NCI-H748 (cell line): ENCODE results near the gene RPS6KC1.
"Not testable (repeated sequence)": the region's sequence is repeated elsewhere in the genome, so short reads cannot be mapped to it uniquely, and the experiment has no call there.

Experiments
- DNase-seq: peaks from one replicate; lab custom pipeline; 2025; ENCODE audit not compliant: unreplicated experiment; lab: John Stamatoyannopoulos, UW

RPS6KC1 gene, protein sequence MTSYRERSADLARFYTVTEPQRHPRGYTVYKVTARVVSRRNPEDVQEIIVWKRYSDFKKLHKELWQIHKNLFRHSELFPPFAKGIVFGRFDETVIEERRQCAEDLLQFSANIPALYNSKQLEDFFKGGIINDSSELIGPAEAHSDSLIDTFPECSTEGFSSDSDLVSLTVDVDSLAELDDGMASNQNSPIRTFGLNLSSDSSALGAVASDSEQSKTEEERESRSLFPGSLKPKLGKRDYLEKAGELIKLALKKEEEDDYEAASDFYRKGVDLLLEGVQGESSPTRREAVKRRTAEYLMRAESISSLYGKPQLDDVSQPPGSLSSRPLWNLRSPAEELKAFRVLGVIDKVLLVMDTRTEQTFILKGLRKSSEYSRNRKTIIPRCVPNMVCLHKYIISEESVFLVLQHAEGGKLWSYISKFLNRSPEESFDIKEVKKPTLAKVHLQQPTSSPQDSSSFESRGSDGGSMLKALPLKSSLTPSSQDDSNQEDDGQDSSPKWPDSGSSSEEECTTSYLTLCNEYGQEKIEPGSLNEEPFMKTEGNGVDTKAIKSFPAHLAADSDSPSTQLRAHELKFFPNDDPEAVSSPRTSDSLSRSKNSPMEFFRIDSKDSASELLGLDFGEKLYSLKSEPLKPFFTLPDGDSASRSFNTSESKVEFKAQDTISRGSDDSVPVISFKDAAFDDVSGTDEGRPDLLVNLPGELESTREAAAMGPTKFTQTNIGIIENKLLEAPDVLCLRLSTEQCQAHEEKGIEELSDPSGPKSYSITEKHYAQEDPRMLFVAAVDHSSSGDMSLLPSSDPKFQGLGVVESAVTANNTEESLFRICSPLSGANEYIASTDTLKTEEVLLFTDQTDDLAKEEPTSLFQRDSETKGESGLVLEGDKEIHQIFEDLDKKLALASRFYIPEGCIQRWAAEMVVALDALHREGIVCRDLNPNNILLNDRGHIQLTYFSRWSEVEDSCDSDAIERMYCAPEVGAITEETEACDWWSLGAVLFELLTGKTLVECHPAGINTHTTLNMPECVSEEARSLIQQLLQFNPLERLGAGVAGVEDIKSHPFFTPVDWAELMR

DNA sequence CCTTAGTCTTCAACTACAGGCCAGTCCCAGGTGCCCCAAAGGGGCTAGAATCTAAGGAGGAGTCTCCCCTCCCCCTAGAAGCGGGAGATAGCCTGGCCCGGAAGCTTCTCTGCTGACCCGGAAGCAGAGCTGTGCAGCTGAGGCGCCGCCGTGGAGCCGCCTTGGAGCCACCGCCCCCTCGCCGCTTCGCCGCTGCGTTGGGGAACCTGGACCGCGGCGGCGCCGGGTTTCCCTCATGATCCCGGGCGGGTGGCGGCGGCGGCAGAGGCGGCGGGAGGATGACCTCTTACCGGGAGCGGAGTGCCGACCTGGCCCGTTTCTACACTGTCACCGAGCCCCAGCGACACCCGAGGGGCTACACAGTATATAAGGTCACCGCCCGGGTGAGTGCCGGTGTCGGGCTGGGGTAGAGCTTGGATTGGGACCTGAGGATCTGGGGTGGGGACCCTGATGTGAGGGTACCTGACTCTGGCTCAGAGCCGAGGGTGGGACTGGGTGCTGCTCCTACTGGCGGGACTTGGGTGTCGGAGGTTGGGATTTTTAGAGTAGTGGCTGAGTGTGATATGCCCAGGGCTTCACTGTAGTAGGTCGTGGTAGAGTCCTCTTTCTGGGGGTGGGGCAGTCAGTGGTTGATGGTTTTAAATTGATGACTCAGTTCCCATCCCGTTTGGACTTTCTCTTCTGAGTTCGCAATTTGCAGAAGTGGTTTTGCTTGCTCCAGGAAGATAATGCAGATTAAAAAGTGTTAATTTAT, at the start of gene RPS6KC1:
RPS6KC1 (plus strand) TSS at position 115 of the 754 bp plus-strand sequence; CDS start at position 279, 164 bp downstream.
- DNase-seq: peak; percentile 86

DNA sequence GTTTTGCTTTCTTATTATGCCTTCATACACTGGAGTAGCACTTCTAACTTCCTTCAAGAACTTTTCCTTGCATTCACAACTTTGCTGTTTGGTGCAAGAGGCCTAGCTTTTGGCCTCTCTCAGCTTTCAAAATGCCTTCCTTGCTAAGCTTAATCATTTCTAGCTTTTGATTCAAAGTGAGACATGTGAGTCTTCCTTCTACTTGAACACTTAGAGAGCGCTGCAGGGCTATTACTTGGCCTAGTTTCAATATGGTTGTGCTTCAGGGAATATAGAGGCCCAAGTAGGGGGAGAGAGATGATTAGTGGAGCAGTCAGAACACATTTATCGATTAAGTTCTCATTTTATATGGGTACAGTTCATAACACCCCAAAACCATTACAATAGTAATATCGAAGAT, 47.8 kb upstream of the RPS6KC1 start:
- no peak for DNase-seq

DNA sequence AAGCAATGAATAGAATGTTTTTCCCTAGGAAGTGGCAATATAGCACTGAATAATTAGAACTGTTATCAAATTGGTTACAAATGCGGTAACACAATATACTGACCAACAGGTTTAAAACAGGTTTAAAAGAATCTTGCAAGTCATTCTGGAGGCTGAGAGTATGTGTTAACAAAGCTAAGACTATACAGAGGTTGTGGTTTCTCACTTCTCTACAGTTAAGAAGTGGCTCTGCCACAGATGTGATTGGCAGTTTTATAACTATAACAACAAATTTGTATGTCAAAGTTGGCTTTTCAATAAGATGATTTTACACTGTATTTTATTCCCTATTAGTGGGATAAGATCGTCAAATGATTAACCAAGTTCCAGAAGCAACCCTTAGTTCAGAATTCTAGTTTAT, 42.5 kb upstream of the RPS6KC1 start:
- no peak for DNase-seq

DNA sequence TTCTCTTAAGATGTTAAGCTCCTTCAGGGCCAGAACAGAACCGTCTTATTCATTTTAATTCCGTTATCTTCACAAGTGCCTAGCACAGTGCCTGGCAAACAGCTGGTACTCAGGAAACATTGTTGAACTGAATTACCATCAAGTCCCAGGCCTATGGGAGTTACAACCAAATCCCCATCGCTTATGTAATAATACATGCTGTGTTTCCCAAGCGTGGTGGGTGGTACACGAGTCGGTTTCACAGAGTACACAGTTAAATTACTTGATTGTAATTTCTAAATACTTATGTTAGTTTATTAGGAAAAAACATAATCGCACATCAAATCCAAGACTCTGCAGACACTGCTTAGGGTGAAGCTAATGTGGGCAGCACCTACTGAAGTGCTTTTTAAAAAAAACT, 36.4 kb upstream of the RPS6KC1 start:
- peak; percentile 32 for DNase-seq

DNA sequence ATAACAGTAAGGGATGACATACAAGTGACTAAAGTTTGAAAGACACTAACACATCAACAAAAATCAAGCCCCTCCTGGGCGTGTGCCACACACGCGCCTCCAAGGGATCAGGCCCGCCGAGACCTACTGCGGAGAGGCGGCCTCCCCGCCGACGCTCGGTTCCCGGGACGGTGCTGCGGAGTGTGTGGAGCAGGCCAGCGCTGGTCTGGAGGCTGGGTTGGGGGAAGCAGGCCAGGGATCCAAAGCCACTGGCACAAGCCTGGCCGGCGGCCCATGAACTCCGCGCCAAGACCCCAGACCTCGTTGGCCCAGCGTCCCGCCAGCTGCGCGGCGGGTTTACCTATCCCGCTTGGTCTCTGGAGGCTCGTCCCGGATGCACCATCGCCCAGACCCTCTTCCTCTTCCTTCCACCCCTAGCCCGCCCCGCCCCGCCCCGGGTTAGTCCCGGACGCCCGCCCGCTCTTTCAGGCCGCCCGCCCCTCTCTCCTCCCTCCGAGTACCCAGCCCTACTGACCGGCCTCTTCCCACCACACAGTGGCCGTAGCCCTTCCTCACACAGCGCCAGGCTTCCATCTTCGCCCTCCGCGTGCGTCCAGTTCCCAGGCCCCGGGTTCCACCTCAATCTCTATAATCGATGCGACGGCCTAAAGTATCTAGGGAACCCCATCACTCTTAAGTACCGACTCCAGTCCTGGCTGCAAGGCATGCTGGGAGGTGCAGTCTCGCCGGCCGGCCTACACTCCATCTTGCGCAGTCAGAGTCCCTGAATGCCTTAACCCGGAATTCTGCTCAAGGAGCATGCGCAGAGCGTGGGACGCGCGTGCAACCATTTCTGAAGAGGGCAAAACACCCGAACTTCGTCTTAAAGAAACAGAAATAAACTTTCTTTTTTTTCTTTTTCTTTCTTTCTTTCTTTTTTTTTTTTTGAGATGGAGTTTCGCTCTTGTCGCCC, 35.7 kb upstream of the RPS6KC1 start, which contains the start of gene ANGEL2:
ANGEL2 (minus strand) TSS at position 769 of the 952 bp plus-strand sequence; CDS start at position 573, 196 bp downstream.
- DNase-seq: peak; percentile 96

DNA sequence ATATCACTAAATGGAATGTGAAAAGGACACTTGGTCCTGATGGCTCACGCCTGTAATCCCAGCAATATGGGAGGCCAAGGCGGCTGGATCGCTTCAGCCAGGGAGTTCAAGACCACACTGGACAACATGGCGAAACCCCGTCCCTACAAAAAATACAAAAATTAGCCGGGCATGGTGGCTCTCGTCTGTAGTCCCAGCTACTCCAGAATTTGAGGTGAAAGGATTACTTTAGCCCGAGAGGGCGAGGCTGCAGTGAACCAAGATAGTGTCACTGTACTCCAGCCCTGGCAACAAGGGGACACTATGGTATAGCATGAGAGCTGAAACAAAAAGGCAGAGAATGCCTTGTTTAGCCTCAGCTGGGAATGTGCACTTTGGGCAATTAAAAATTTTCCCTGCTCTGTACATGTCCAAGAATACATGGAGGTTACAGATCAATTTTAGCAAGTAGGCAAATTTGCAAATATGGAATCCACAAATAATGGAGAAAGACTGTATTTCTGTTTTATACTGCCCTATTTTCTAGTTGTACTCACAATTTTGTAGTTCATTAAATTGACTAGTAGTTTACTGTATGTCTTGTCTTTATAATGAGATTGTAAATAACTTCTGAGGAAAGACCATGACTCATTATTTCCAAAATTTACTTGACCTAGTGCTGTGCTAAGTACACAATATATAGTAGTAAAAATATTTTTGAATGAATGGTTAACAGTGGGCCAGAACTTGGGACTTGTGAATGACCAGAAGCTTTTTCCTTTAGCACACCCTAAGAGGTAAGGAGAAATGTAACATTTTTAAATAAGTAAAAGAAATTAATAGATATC, 33.4 kb upstream of the RPS6KC1 start:
- no peak for DNase-seq

DNA sequence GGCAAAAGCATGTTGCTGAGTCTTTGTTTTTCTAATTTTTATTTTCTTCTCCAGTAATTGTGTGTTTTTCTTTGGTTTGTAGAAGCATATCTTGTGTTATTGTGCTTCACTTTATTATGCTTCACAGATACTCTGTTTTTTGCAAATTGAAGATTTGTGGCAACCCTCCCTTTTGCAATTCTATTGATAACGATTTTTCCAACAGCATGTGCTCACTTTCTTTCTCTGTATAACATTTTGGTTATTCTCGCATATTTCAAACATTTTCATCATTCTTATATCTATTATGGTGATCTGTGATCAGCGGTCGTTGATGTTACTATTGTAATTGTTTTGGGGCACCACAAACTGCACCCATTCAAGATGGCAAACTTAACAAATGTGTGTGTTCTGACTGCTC, 31.6 kb upstream of the RPS6KC1 start:
- no peak for DNase-seq

DNA sequence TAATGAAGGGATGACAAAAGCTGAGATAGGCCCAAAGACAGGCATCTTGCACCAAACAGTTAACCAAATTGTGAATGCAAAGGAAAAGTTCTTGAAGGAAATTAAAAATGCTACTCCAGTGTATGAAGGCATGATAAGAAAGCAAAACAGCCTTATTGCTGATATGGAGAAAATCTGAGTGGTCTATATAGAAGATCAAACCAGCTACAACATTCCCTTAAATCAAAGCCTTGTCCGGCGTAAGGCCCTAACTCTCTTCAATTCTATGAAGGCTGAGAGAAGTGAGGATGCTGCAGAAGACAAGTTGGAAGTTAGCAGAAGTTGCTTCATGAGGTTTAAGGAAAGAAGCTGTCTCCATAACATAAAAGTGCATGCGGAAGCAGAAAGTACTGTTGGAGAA, 31.0 kb upstream of the RPS6KC1 start:
- no peak for DNase-seq

DNA sequence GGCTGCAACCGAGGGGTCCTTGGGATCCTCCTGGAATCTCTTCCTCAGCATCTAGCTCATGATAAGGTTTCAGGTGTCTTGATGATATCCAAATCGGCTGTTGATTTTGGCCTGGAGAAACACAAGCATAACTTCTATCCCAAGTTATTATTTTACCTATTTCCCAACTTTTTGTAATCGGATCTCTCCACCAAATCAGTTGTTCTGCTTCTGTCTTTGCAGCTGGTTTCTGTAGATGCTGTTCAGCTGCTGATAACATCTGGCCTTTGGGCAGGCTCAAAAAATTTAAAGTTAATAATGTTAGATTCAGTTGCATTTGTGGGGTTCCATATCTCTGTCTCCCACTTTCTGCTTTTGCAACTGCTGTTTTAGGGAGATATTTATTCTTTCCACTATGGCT, 24.0 kb upstream of the RPS6KC1 start:
- not testable (repeated sequence) for DNase-seq

DNA sequence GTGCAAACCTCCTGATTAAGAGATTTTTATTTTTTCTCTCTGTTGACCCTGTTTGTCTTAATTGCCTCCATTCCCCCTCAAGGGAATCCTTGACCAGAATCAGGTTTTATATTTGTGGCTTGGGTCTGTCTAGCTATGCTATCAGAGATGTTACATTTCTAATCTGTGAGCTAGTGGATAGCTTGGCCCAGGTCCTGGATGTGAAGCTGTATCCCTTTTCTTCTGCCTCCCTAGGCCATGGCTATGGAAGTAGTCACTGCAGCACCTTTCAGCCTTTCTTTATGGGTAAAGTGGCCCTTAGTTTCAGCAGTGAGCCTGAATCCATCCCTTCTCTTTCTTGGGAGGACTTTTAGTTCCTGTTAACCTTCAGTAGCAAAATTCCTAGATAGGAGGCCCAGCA, 18.4 kb upstream of the RPS6KC1 start:
- no peak for DNase-seq

DNA sequence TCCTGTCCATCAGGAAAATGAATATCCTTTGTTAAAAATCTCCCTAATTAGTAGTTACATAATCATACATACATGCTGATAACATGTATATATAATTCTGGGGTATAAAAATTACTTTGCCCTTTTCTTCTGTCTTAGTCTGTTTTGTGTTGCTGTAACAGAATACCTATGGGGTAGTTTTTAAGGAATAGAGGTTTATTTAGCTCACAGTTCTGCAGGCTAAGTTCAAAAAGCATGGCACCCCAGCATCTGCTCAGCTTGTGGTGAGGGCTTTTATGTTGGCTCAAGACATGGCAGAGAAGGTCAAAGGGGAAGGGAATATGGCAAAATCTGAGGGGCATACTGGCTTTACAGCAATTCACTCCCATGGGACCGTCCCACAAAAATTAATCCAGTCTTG, 16.3 kb upstream of the RPS6KC1 start:
- no peak for DNase-seq

DNA sequence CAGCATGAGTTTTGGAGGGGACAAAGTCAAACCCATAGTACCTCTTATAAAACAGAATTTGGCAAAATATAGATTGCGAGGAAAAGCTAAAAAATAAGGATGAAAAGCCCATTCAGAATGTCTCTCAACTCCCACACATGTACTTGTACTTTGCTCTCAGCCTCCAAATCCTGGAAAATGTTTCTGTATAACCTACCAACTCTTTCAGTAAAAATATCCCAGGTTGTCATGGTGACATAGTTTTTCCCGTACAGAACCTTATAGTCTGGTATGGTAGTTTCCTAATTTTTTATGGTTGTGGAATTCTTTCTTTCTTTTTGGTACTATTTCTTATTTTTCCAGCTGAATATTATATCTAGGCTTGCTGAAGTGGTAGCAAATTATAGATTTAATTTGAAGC, 15.5 kb upstream of the RPS6KC1 start:
- DNase-seq: no peak

DNA sequence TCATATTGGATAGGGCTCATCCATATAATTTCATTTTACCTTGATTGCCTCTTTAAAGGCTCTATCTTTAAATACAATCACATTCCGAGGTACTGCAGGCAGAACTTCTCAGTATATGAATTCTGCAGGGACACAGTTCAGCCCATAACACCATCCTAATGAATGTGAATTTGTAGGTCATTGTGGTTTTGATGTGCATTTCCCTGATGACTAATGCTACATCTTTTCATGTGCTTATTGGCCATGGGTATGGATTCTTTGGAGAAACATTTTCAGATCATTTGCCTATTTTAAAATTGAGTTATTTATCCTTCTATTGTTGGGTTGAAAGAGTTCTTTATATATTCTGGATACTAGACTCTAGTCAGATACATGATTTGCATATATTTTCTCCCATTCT, 9.6 kb upstream of the RPS6KC1 start:
- DNase-seq: no peak

DNA sequence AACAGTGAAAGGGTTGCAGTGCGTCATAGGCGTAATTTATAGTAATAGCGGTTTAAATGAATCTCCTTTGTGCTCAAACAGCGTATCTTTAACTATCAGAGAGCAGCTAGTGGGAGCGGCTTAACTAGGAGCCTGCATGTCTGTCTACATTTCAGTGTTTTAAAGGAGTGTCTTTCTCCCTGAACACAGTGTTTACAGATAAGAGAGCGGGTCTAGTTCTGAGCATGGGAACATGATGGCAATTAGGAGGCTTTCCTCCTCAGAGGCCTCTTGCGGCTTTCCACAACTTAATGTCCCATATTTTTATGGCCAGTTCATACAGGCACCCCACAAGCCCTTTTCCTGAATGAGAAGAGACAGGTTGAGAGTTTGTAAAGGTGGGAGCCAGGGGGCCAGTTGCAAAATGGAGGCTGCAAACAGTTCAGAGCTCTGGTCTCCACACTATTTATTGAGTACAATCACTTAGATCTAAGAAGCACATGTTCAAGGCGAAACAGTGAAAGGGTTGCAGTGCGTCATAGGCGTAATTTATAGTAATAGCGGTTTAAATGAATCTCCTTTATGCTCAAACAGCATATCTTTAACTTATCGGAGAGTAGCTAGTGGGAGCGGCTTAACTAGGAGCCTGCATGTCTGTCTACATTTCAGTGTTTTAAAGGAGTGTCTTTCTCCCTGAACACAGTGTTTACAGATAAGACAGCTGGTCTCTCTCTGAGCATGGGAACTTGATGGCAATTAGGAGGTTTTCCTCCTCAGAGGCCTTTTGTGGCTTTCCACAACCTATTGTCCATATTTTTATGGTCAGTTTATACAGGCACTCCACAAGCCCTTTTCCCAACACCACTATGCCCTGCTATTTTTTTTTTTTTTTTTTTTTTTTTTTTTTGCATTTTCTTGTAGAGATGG, 5.5 kb upstream of the RPS6KC1 start:
- peak; percentile 66 for DNase-seq

DNA sequence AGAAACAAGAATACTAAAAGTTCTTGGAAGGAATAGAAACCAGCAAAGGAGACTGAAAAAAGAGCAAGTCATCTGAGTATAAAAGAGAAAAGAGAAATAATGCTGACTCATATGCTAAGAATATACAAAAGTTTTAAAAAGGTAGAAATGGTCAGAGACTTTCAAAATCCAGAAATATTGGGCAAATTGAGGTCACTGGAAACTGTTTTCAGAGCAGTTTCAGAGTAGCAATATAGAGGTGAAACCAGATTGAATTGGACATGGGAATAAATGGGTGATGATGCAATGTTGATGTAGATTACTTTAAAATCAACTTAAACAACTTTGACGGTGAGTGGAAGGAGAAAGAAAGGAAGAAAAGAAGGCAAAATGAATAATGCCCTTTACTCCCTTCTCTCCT, 1.8 kb upstream of the RPS6KC1 start:
- DNase-seq: no peak

DNA sequence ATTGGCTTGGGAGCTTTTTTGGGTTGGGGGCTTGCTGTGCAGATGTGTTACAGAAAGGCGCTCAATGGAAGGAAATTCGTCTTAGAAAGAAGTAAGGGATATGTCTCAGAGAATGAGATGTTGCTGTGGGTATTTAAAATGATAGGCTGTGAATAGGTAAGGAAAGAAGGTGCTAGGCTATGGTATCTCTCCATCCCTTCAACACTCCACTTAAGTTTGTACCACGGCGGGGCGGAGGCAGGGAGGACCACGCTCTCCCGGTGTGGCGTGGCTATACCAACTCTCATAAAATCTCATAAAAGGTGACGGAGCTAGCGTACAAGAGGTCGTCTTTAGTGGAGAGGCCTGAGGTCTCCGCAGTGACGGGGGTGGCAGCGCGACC, 305 bp upstream of the RPS6KC1 start:
- no peak for DNase-seq

DNA sequence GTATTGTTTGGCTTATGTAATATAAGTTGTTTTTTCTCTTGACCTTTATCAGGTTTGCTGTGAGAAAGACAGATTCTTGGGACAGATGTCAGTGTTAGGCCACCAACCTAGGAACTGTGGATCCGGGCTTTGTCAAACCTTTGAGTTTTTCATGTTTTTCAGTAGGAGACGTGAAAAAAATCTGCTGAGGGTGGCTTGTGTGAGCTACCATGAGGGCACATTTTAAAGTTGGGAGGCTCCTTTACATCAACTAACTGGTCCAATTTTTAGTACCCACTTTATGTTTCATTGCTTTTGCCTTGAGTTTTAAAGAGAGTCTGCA, 801 bp downstream of the RPS6KC1 start:
- no peak for DNase-seq

DNA sequence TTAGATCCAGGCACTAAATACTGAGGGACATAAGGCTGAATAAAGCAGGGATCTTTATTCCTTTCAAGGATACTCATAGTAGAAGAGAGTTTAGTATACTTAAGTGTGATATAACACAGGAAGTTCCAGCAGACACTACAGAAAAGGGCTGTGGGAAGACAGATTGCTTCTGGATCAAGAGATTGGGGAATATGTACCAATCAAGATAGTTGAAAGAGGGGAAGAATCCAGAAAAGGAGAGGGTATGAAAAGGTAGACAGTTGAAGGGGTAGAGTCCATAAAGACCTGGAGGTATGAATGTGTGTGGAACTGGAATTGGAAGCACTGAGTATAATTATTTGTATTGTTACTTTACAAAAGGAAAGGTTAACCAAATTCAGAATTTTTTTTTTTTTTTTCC, 2.4 kb downstream of the RPS6KC1 start:
- no peak for DNase-seq
